HG03064 (cell line): ENCODE measurements around the gene LRP2BP.

Source experiments
- ATAC-seq: cut with Tn5 transposase; IDR thresholded peaks from one replicate; pipeline ENCODE4 v1.9.1; 2021; ENCODE audit warnings: low read depth; ENCODE audit not compliant: unreplicated experiment

Gene LRP2BP

DNA sequence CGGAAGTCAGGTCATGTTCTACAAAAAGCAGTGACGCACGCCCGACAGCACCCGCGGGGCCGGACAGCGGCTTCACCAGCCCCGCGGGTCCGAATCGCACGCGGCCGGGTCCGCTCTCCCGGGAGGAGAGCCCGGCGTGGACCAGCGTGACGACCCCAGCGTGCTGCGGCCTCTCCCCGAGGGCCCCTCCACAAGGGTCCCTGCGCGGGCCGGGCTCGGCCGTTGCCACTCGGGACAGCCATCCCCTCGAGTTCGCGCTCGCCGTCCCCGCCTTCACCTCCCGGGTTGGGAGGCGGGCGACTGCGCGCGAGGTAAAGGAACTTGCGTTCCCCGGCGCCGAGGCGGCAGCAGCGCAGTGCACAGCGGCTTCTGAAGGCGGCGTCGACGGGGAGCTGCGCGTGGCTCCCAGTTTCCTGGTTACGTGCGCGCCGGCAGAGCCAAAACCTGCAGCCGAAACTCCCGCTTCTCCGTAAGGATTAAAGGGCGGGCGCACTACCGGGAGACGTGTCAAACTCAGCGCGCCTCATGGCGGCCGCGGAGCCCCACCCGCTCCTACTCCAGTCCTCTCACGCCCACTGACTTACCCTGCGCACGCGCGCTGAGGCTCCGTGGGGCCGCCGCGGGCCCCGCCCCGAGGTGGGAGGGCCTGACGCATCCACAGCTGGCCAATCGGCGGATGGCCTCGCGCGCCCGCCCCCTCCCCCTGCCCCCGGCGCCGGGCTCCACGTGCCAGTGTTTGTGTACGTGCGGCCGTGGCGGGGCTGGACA, 416 bp upstream of the LRP2BP start:
- peak; percentile 72 for ATAC-seq

DNA sequence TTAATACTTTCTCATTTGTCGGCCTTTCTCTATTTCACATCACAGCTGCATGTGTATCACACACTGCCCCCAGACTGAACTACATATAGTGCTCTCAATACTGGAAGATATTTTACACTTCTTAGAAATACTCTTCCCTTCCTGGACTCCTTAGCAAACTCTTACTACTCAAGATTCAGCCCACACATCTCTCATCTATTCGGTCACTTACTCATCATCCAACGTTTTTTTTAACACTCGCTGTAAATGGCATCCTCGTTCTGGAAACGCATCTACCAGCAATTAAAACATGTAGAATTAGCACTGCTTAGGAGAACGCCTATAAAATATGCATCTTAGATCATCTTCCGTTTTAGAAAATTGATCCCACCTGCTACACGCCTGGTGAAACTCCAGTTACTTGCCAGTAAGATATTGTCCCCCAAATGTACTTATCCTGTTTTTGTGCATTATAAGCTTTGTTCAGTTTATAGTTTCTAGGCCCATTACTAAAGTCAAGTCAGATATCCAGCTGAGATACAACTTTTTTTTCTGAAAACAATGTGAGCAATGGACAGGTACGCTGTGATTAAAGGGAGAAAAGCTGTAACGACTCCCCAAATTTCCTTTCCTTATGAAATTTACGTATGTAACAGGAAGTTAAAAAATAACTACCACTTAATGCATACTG, 1.0 kb downstream of the LRP2BP start:
- ATAC-seq: no peak

DNA sequence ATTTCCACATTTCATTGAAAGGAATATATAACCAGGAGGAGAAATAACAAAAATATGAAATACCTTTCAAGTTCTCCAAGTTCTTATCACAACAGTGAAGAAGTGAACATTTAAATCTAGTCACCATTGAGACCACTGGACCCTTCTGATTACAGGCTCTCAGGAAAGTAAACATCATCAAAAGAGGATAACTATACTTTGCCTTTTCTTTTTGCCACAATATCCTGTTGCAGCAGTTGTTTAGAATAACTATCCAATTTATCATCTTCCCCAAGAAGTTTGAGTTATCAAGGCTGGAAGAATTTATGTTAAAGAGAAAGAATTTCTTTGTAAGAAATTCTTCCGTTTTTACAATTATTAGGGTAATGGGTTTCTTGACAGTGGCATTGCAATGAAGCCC, 3.6 kb downstream of the LRP2BP start:
- no peak for ATAC-seq

DNA sequence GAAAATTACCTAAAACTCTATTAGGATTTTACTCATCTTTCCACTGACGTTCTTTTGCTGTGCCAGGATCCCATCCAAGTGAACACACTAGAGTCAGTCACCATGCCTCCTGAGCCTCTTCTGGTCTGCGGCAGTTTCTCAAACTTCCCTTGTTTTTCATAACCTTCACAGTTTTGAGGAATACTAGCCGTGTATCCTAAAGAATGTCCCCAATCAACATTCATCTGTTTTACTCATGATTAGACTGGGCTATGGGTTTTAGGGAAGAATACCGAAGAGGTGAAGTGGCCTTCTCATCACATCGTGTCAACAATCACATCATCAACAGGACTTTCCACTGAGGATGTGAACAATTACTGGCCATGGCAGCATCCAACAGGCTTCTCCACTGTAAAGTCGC, 4.8 kb downstream of the LRP2BP start:
- ATAC-seq: no peak

DNA sequence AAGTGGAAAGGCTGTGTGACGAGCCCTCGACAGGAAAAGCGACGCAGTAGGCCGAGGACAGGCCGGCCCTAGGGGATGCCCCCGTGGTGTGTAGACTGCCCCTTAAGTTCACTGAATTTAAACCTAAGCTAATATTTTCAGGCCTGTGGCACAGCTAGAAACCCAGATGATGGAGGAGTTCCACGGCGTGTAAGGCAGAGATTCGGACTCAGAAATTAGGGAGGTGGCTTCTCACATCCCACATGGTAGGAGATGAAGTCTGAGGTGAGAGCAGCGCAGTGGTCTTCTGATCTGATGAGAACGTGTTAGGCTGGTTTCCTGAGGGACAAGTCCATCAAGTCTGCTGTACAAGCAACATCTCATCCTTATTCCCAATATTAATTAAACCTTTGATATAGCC, 7.8 kb downstream of the LRP2BP start:
- no peak for ATAC-seq

DNA sequence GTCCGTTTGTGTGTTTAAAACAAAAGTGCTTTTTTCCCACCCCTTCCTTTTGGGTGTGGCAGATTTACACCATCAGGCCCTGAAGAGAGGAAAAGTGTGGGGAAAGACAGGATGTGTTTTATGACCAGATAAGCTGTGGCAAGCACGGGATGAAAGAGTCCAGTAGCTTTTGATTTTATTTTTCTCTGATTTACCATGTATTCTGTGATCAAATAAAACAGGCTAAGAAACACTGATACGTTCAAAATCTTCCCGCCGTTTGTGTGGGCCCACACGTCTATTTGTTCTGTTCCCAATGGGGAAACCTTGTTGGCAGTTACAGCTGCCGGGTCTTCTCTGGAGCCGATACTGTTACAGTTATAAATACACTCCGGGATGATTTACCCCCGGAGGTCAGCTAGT, 10.8 kb downstream of the LRP2BP start:
- no peak for ATAC-seq

DNA sequence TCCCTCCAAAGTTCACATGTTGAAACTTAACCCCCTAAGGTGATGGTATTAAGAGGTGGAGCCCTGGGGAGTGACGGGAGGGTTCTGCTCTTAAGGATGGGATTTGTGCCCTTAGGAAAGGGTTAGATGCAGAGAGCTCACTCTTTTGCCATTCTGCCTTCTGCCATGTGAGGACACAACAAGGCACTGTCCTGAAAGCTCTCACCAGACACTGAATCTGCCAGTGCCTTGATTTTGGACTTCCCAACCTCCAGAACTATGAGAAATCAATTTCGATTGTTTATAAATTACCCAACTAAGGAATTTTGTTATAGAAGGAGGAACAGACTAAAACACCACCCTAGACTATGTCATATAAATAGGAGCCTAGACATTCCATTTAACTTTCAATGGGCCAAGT, 11.7 kb downstream of the LRP2BP start:
- ATAC-seq: no peak

DNA sequence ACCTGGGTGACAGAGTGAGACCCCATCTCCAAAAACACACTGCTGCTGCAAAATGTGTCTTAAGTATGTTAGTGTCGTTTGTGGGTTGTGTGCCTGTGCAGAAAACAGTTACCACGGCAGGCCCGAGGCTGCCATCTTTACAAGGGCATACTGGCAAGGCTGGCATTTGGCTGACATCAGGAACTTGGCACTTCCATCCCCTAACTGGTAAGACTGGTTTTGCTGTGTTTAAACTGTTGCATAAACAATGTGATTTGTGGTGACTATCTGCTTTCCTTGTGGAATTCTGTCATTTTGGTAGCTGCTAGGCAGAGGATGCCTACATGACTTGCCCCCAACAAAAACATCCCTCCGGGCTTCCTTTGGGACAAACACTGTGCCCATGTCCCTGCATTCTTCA, 12.3 kb downstream of the LRP2BP start:
- ATAC-seq: no peak

DNA sequence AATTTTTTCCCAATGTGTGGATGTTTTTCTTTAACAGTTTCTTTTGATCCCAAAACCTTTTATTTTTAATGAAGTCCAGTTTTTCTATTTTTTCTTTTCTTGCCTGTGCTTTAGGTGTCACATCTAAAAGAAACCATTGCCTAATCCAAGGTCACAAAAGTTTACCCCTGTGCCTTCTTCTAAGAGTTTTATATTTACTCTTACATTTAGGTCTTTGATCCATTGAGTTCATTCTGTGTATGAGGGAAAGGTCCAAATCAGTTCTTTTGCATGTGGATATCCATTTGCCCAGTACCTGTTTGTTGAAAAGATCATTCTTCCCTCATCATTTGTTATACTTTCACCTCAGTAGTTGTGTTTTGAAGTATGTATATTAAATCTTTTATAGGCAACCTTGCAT, 13.0 kb downstream of the LRP2BP start:
- ATAC-seq: no peak

DNA sequence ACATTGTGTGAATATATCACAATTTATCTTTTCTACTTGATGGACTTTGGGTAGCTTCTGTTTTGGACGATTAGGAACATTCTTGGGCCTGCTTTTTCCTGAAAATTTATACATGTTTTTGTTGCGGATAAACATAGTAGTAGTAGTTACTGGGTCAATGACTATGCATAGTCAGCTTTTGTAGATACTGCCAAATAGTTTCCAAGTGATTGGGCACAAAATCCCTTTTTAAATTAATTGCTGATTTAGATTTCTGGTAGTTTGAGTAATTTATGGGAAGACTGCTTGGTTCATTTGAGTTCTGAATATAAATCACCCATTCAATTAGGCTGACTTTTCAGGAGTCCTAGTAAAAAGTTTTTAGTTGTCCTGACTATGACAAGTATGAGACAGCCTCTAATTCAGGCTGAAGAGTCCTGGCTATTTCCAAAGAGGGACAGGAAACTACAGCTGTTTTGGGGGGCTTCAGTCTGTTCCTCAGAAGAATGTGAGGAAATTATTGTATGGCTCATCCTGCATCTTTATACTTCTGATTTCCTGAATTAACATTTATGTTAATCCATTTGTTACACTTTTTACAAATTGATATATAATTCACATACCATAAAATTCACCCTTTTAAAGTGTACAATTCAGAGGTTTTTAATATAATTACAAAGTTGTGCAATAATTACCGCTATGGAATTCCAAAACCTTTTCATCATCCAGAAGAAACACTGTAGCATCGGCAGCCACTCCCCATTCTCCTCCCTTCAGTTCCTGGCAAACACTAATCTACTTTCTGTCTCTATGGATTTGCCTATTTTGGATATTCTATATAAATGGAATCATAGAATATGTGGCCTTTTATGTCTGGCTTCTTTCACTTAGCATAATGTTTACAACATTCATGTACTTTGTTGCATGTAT, 14.2 kb downstream of the LRP2BP start:
- no peak for ATAC-seq

DNA sequence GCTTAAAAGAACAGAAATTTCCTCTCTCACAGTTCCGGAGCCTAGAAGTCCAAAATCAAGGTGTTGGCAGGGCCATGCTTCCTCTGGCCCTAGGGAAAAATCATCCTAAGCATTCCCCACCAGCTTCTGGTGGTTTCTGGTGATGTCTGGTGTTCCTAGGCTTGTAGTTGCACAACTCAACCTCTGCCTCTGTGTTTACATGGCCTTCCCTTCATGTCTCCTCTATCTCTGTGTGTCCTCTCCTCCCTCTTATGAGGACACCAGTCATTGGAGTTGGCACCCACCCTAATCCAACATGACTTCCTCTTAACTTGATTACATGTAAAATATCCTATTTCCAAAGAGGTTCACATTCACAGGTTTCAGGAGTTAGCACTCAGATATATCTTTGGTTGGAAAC, 15.4 kb downstream of the LRP2BP start:
- no peak for ATAC-seq

DNA sequence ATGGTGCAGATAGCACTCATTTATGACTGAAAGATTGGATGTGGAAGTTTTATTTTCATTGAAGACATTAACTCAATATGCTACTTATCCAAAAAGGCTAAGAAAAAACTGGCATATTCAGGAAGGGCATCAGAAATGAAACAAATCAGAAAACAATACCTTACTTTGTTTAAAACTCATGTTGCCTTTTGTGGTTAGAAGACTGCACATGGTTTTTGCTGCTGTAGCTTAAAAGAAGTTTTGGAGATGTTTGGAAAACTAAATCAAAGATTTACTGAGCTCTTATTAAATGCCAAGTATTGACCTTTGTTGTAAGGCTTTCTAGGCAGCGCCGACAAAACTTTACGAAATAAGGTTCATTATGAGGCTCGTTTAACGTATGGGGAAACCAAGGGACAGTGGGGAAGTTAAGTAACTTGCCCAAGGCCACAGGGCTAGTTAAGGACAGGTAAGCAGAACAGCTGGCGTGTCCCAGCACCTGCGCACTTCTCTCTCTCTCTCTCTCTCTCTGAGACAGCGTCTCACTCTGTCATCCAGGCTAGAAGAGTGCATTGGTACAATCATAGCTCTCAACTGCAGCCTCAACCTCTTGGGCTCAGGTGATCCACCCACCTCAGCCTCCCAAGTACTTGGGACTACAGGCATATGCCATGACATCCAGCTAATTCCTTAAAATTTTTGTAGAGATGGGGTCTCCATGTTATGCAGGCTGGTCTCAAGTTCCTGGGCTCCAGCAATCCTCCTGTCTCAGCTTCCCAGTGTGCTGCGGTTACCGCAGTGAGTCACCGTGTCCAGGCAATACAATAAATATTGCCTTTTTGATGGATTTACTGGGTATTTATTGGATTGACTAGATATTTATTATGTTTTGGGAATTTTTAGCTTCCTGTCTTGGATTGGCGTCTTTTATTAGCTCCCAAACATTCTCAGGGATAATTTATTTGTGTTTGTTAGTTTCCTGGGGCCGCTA, 16.1 kb downstream of the LRP2BP start:
- no peak for ATAC-seq

DNA sequence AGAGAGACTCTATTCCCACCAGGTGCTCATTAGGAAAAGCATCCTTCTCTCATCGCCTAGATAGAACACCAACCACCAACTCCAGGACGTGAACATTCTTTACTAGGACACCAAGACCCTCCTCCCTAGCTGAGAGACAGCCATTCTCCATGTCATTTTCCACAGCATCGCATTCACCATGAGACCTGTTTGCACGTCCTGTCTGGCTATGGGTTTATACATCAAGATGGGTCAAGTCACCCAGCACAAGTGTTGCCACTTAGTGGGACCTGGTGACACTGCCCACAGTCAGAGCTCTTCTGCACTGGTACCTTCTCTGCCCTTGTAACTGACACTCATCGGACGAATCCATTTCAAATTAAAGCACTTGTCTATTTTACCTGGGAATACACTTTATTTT, 17.5 kb downstream of the LRP2BP start:
- ATAC-seq: no peak

DNA sequence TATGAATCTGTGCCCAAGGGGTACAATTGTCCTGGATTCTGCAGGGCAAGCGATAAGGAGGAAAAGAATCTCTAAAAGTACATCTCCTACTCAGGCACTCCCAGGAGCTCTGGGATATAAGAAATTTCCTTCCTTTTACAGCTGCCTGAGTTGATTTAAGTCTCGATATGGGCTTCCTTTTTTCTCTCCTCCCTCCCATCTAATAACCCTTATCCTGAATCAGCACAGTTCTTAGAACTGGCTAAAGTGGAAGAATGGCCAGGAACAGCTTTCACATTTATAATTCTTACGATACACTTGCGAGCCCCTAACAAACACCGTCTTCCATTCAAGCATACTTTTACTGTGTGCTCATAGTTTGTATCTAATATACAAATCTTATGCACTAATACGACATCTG, 21.2 kb downstream of the LRP2BP start:
- no peak for ATAC-seq

DNA sequence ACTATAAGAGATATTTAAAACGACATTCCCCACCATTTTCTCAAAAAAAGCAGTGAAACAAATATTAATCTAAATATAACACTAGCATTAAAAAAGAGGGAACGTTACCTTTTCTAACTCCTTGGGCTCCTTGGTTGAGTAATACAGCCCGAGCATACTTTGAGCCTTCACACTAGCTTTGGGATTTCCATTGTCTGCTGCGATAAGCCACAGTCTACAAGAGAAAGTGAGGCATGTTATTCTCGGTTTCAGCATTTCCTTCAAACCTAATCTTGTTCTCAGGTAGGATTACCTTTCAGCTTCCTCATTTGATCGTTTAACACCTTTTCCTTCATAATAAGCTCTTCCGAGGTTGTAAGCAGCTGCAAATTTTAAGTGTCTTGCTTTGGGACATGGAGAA, 21.7 kb downstream of the LRP2BP start:
- ATAC-seq: no peak

DNA sequence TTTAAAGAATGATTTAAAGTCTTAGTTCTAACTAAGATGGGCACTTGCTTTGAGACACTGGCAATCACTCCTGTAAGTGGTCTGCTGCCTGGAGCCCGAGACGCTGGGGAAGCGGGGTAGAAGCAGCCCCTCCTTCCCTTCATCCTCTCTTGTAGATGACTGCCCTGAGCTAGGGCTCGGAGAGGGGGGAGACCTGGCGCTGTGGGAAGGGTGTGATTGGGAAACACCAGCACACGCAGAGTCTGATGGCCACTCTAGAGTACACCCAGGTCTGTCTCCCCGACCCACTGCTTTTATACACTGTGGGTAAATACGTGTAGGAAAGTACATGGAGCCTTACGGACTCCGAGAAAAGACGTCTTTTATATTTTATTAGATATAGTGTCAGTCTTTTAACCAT, 24.0 kb downstream of the LRP2BP start:
- no peak for ATAC-seq

DNA sequence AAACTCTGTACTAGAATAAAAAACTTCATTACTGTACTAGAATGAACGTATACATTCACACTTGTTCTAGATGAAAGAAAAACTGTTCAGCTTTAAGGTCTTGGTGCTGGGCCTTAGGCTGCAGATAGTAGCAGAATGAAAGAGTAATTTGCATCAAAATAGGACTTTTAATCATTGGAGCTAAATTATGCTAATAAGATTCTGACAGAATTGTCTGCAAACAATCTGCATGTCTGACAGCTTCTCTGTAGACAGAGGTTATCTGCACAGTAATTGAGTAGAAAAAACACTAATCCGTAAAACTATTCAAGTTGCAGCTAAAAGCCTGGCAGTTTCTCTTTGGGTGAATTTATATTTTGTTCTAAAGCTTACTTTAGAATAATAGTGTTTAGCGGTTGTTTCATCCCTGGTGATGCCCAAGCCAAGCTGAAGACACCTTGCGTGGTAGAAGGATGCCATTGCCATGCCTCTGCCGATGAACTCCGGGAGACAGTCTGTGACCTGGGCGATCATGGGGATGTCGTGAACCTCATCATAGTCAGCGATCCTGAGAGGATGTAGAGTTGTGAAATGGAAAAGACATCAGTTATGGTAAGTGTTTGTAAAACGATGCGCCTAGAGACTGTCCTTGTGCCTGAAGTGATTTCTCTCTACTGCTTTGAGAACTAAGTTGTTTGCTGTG, 25.3 kb downstream of the LRP2BP start:
- no peak for ATAC-seq

DNA sequence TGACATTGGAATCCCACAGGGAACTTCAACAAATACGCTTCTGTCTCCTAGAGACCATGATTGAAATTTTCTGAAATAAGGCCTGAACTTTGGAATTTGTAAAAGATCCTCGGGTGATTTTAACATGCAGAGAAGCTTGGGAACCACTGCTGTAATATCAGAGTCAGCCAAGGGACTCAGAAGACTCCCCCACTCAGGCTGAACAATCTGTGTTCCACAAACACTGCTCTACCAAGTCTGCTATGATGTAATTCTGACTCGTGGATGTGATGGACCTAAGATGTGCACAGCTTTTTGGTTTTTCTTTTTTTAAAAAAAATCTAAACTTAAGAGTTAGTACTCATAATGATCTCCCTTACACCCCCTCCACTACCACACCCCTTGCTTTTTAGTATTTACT, 26.0 kb downstream of the LRP2BP start:
- ATAC-seq: no peak

DNA sequence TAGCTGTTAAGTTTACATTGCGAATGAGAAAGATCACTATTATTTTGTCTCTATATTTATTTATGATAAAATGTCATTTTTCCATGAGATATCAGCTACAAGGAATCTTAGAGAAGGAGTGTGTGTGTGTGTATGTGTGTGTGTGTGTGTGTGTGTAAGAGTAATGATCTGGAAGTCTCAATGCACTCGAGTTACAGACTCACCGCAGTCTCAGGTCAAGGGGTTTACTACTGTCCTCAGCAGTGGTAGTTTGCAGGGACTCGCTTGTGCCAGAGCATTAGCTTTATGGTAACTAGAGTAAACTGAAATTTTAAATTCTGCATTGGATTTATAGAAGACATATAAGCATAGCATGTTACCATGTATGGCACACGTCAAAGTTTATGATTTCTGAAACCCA, 30.8 kb downstream of the LRP2BP start:
- ATAC-seq: no peak

DNA sequence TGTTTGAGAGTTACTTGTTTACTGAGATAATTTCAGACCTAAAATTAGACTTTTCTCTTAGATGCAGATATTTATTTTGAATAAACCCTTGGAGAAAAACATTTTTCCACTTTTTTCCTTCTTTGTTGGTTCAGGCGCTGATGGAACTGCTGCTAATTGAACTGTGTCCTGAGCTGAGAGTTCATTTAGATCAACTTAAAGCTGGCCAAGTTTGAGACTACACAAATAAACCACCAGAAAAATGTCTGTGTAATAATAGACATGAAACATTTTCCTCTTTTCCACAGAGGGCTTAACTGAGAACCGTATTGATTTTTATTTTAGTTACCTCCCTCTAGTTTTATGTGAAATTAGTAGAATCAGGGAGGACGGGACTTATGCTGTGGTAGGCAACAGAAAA, 32.5 kb downstream of the LRP2BP start:
- no peak for ATAC-seq
